ENCODE data around the gene SPDYE3.
"Not testable (repeated sequence)": the region's sequence is repeated elsewhere in the genome, so short reads cannot be mapped to it uniquely, and the experiment has no call there.

The SPDYE3 gene

DNA sequence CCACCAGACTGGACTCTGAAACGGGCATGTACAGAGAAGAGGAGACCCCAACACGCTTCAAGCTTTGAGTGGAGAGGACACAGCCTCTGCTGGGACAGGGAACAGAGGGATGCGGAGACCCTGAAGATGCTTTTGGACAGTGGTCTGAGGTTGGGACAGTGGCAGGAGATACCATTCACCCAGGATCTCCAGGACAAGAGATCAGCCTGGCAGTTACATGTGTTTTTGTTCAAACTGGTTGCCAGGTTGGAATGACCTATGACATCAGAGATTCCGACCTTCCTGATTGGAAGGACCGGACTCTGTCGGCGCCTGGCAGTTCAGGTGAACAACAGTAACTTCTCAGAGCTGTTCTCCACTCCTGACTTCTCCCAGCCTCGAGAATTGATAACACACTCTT is at the start of gene SPDYE3:
Gene SPDYE3, plus strand, starts transcription at position 301 of the 400 bp plus-strand sequence. CDS start 184 bp downstream, outside the sequence.
- DNase-seq (ENCODE audit: low spot score) = not testable (repeated sequence)

DNA sequence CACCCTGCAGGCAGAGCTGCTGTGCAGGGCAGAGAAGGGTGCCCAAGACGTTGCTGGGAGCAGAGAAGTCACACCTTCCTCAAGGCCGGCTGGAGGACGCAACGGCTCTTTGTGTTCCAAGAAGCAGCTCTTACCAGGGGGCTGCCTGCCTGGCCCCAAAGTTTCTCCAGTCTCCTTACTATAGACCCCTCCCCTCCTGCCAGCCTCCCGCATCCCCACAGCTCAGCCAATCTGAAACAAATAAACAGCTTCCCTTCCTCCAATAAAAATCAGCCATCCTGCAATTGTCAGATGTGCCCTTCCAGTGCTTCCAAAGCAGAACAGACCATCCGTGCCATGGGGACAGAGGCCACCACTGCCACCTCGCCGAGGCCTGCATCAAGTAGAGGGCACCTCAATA is 47.5 kb upstream of the SPDYE3 start:
- DNase-seq (ENCODE audit: low spot score) = not testable (repeated sequence)

DNA sequence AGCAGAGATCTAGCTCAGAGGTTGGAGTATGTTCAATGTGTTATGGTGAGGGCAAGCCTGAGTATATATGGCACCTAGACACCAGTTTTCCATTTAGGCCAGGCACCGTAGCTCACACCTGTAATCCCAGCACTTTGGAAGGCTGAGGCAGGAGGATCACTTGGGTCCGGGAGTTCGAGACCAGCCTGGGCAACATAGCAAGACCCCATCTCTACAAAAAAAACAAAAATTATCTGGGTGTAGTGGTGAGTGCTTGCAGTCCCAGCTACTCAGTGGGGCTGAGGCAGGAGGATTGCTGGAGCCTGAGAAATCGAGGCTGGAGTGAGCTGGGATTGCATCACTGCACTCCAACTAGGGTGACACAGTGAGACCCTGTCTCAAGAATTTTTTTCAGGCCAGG is 44.6 kb upstream of the SPDYE3 start:
- DNase-seq (ENCODE audit: low spot score) = not testable (repeated sequence)

GRCh38 chr7:100264223-100264622 is 43.3 kb upstream of the SPDYE3 start:
- DNase-seq (ENCODE audit: low spot score) = not testable (repeated sequence)

DNA sequence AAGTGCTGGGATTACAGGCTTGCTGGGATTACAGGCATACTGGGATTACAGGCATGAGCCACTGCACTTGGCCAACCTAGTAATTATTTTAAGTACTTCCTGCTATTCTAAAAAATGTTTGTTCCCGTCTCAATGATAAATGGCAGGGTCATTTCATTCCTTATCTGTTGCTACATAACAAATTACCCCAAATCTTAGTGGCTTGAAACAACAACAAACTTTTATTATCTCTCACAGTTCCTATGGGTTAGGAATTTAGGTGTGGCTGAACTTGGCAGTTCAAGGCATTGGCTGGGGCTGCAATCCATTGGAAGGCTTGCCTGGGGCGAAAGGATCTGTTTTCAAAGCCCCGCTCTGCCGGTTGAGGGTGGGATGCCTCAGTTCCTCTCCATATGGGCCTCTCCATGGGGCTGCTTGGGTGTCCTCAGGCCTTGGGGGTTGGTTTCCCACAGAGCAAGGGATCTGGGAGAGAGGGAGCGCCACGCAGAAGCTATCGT is 42.8 kb upstream of the SPDYE3 start:
- DNase-seq (ENCODE audit: low spot score) = not testable (repeated sequence)

- not testable (repeated sequence) for DNase-seq (ENCODE audit: low spot score)
Observed at GRCh38 chr7:100265851-100266250, 41.7 kb upstream of the SPDYE3 start.

DNA sequence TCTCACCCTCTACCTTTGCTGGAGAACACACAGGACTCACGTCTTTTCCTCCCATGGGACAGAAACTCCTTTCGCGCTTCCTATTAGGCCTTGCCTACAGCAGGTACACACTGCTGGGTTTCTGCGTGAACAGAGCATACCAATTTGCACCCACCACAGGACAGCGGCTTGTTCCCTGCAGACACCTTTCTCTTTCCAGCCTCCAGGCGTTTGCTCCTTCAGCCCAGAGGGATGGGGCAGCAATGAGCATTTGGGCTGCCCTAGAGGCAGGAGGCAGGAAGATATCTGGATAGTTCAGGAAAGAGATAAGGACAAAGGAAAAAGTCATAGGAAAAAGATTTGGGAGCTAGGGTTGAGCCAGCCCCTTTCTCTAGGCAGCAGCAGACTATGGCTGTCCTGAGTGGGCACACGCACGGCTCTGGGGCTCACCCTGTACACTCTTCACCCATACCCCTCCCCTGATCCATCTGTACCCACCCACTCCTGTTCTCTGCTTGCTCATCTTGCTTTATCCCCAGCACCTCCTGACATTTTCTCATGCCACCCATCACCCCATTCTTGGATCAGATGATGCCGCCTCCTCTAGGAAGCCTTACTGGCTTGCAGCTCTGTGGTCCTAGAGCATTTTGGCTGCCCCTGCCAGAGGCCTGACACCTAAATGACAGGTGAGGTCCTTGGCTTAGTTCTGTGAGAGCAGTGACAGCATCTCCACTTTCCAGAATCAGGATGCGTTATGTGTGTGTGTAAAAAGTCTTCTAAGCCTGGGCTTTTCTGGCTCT is 40.7 kb upstream of the SPDYE3 start:
- no peak for DNase-seq (ENCODE audit: low spot score)

DNA sequence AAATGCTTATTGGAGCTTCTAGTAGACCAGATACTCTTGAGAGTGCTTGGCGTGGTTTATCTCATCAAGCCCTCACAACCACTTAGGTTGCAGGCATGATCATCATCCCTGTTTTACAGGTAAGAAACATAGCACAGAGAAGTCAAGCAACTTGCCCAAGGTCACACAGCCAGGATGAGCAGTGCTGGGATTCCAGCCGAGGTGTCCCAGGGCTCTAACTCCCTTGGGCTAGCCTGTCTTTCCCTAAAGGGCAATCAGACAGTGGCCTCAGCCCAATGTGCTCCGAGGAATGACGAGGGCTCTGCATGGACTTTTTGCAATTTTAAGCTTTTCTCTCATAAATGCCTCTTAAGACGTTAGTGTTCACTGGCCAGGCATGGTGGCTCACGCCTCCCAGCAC is 39.9 kb upstream of the SPDYE3 start:
- no peak for DNase-seq (ENCODE audit: low spot score)

- not testable (repeated sequence) for DNase-seq (ENCODE audit: low spot score)
Observed at GRCh38 chr7:100268882-100269281, 38.6 kb upstream of the SPDYE3 start.

GRCh38 chr7:100269306-100270045 is 38.0 kb upstream of the SPDYE3 start:
- DNase-seq (ENCODE audit: low spot score) = not testable (repeated sequence)

GRCh38 chr7:100270046-100270918 is 37.2 kb upstream of the SPDYE3 start:
- peak; percentile 47 for DNase-seq (ENCODE audit: low spot score)

DNA sequence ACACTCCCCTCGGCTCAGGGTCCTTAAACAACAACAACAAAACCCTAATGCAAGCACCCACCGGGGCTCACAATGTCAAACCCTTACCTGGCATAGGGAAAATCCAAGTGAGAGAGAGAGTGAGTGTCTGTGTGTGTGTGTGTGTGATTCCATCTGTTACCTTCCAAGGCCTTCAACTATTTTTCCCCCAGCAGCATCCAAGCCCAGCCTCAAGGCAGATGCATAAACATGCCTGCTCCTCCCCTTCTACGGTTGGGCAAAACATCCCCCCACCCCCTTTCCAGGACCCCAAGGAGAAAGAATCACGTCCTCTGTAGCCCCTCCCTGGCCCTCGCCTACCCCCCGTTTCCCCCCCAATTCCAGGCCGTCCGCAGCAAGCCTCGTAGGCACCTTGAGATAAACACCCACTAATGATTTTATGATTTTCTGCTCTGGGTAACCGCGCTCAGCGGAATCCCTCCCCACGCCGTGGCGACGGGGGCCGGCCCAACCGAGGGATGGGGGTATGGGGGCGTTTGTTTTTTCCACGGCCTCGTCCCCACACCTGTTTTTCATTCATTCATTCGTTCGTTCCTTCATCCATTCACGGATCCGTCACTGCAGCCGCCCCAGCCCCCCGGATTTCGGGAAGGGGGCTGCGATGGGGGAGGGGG is 36.4 kb upstream of the SPDYE3 start:
- DNase-seq (ENCODE audit: low spot score) = peak; percentile 28

GRCh38 chr7:100271716-100272537 is 35.6 kb upstream of the SPDYE3 start:
- peak; percentile 97 for DNase-seq (ENCODE audit: low spot score)

GRCh38 chr7:100272538-100272902 is 35.0 kb upstream of the SPDYE3 start:
- DNase-seq (ENCODE audit: low spot score) = not testable (repeated sequence)

DNA sequence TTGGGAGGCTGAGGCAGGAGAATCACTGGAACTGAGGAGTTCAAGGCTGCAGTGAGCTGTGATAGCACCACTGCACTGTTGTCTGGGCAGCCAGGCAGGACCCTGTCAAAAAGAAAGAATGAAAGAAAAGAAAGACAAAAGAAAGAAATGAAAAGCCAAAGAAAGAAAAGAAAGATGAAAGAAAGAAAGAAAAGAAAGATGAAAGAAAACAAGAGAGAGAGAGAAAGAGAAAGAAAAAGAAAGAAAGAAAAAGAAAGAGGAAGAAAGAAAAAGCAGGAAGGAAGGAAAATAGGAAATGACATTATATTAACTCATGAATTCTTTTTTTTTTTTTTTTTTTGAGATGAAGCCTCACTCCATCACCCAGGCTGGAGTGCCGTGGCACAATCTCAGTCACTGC is 32.4 kb upstream of the SPDYE3 start:
- no peak for DNase-seq (ENCODE audit: low spot score)

GRCh38 chr7:100276126-100276525 is 31.4 kb upstream of the SPDYE3 start:
- not testable (repeated sequence) for DNase-seq (ENCODE audit: low spot score)

DNA sequence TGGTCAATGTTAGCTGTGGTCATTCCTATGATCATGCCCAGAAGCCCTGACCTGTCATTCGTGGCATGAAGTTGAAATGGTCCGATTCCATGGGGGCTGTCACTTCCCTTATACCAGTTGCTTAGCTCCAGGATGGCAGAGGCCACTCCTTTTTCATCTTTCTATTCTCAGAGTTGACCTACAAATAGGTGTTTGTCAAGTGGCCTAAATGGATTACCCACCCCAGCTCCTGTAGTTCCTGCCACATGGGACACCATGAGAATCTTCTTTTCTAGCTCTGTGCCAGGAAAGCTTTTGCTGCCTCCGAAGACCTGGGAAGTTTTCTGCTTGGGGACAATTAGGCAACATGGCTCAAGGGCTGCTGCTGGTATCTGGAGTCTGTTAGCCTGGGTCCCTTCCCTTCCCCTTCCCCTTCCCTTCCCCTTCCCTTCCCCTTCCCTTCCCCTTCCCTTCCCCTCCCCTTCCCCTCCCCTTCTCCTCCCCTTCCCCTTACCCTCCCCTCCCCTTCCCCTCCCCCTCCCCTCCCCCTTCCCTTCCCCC is 25.4 kb upstream of the SPDYE3 start:
- DNase-seq (ENCODE audit: low spot score) = not testable (repeated sequence)

- not testable (repeated sequence) for DNase-seq (ENCODE audit: low spot score)
Observed at GRCh38 chr7:100283147-100283546, 24.4 kb upstream of the SPDYE3 start.

- not testable (repeated sequence) for DNase-seq (ENCODE audit: low spot score)
Observed at GRCh38 chr7:100287191-100287969, 20.1 kb upstream of the SPDYE3 start.

Data from Ammon's horn (tissue), 1 donor.